Anterior cingulate cortex (tissue), 58 donors: ENCODE measurements around the gene PCP2.
A peak's percentile ranks its signal among the peaks of the same experiment; 100 is the strongest.

Source experiments
- DNase-seq, 58 donors: peaks; one replicate each; lab custom pipeline; 2025; lab: John Stamatoyannopoulos, UW

Gene PCP2

DNA sequence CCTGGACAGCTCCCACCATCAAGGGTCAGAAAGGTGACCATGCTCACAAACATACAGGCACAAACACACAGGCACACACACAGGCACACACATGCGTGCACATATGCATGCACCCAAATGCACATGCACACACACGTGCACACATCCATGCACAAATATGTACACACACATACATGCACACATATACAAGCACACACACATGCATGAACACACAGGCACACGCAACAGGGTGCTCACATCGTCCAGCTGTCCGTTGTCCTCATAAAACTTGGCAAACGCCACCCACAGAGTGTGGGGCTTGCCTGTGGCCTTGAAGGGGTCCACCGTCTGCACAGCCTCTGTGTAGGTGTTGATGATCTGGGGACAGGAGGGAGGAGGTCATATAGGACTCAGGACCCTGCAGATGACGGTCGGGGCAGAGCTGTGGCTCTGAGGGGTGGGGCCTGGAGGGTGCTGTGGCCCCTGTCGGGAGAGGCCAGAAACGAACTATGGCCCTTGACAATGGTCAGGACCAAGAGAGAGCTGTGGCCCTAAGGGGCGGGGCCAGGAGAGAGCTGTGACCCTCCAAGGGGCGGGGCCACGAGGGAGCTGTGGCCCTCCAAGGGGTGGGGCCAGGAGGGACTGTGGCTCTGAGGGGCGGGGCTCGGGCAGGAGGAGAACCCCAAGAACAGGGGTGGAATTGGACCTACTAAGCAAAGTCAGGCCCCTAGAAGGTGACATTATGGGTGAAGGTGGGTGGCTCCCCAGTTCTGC lies 10.4 kb downstream of the PCP2 start:
- no peak for DNase-seq

GRCh38 chr19:7620442-7621412 lies 12.8 kb downstream of the PCP2 start:
- no peak for DNase-seq

GRCh38 chr19:7619671-7620441 lies 13.7 kb downstream of the PCP2 start:
- DNase-seq = no peak

GRCh38 chr19:7618771-7619510 lies 14.6 kb downstream of the PCP2 start:
- DNase-seq = peak in 9 of 58 donors; percentile 6 to 48 (median 17)

DNA sequence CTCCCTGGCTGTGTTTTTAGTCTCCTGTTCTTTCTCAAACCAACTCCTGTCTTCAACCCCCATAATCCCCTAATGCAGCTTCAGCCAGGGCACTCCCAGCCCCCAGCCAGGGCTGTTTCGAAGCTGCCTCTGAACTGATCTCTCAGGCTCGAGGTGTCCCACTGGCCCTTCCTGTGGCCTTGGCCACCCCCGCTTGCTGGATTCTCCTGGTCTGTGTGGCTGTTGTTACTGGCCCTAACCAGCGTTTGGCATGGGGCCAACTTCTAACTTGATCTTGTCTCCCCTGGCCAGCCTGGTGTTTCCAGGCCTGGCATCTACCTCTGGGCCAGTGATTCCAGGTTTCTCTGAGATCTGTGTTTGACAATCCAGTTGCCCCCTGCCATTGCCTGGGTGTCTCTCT lies 15.2 kb downstream of the PCP2 start:
- DNase-seq = no peak

- DNase-seq = no peak
Observed at GRCh38 chr19:7617735-7618134, 15.8 kb downstream of the PCP2 start.

- no peak for DNase-seq
Observed at GRCh38 chr19:7617172-7617571, 16.3 kb downstream of the PCP2 start.

- DNase-seq = no peak
Observed at GRCh38 chr19:7614859-7615741, 18.4 kb downstream of the PCP2 start.

- DNase-seq = no peak
Observed at GRCh38 chr19:7612282-7613274, 20.9 kb downstream of the PCP2 start.

DNA sequence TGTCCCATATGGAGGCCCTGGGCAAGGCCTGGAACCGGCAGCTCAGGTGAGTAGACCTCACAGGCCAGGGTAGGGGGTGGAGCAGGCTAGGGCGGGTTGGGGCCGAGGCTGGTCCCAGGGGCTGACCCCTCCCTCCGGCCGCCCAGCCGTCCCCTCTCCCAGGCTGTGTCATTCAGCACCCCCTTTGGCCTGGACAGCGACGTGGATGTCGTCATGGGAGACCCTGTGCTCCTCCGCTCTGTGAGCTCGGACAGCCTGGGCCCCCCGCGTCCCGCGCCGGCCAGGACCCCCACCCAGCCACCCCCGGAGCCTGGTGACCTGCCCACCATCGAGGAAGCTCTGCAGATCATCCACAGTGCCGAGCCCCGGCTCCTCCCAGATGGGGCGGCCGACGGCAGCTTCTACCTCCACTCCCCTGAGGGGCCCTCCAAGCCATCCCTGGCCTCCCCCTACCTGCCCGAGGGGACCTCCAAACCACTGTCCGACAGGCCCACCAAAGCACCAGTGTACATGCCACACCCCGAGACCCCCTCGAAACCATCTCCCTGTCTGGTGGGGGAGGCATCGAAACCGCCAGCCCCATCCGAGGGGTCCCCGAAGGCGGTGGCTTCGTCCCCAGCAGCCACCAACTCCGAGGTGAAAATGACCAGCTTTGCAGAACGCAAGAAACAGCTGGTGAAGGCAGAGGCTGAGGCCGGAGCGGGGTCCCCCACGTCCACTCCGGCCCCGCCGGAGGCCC lies 21.8 kb downstream of the PCP2 start:
- no peak for DNase-seq

DNA sequence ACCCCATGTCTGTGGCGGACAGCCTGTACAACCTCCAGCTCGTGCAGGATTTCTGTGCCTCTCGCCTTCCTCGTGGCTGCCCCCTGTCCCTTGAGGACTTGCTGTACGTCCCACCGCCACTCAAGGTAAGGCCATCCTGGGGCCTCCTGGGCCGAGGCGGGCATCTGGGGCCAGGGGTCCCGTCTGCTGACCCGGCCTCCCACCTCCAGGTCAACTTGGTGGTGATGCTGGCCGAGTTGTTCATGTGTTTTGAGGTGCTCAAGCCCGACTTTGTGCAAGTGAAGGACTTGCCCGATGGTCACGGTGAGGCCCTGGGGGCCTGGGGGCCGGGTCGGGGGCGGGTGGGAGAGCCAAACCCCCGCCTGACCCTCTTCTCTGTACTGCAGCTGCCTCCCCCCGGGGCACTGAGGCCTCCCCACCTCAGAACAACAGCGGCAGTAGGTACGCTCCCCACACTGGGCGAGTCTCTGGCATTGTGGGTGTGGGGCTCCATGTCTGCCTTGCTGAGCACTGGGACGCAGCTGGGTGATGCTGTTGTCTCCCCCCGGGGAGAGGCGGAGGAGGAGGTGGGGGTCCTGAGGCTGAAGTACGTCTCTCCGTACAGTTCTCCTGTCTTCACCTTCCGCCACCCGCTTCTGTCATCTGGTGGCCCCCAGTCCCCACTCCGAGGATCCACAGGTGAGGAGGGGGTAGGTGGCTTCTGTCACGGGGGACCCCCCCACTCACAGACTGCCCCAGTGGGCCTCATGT lies 22.9 kb downstream of the PCP2 start:
- DNase-seq = no peak

DNA sequence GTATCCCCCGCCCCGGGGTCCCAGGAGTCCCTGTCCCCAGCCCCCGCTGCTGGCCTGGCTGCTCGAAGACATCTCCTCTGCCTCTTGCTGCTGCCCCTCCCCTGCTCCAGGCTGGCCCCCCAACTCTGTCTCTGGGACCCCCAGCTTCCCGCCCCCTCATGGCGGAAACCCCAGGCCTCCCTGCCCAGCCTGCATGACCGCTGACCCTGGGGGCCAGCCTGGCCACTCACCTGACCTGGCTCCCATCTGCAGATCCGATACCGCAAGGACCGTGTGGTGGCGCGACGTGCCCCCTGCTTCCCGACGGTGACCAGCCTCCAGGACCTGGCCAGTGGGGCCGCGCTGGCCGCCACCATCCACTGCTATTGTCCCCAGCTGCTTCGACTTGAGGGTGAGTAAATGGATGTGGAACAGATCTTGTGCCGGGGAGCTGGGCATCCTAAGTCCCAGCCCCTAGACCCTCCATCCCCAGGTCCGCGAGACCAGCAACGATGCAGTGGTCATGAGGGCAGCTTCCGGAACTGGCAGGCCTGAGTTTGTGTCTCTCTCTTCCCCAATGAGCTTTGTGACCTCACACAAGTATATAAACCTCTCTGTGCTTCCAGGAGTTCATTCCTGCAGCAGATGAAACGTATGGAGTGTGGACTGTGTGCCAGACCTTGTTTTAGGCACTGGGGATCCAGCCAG lies 25.5 kb downstream of the PCP2 start:
- DNase-seq = no peak

DNA sequence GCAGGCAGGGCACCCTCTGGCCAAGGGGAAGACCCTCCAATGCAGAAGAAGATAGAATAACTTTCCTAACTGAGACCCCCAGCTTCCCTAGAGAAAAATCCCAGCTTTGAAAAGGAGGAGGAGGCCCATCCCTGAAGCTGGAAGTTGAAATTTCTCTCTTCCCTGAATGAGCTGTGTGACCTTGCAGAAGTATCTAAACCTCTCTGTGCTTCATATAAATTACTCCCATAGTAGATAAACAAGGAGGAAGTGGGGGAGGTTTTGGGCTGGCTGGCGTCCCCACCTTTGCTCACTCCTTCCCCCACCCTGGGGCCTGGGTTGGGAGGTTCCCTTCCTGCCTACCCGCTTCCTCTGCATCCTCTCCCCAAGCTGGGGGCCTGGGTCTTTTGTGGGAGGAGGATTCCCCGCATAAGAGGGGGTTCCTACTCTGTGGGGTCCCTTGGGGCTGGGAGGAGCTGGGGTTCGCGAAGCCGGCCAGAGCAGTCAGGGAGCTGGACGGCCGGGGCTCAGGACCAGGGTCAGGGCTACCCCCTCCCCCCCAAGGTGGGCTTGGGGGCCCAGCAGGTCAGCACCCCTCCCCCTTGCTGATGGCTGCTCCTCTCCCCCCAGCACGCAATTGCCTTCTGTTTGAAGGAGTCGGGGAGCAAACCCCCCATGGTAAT lies 26.2 kb downstream of the PCP2 start:
- DNase-seq = no peak

- DNase-seq = no peak
Observed at GRCh38 chr19:7606289-7606688, 27.2 kb downstream of the PCP2 start.
